SU-DHL-6 (cell line): ENCODE data around the gene FGF1.

Experiments used
- EZH2phosphoT487 ChIP-seq: fragments of 200-600 bp; sonication (generic), shearing (Covaris generic); conservative IDR thresholded peaks from 2 replicates; pipeline ENCODE4 v1.6.1; 2018; ENCODE audit warnings: mild to moderate bottlenecking, antibody characterized with exemption, low read length, moderate library complexity, mixed read lengths
- TF ChIP-seq, protein P1 (sequence below): fragments of 200-600 bp; sonication (generic); IDR thresholded peaks from one replicate; pipeline ENCODE4 v1.5.1; 2017; ENCODE audit warnings: antibody characterized with exemption, mild to moderate bottlenecking, low read length, moderate library complexity; ENCODE audit not compliant: insufficient read depth, poor library complexity, severe bottlenecking

DNA sequence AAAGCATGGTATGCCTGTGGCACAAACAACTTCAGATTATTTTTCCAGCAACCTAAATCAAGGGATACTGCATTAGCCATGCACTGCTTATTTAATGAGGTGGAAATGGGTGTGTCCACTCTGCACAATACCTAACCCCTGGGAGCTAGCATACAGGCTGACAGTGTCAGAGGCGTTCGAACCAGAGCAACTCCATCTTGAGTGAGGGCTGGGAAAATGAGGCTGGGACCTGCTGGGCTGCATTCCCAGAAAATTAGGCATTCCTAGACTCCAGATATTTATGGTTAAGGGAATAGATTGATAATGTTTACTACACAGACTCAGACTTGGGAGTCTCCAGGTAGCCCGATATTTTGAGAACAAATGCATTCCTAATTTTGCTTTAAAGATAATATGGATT is 2.8 kb downstream of the FGF1 start:
- TF ChIP-seq, protein P1, sequence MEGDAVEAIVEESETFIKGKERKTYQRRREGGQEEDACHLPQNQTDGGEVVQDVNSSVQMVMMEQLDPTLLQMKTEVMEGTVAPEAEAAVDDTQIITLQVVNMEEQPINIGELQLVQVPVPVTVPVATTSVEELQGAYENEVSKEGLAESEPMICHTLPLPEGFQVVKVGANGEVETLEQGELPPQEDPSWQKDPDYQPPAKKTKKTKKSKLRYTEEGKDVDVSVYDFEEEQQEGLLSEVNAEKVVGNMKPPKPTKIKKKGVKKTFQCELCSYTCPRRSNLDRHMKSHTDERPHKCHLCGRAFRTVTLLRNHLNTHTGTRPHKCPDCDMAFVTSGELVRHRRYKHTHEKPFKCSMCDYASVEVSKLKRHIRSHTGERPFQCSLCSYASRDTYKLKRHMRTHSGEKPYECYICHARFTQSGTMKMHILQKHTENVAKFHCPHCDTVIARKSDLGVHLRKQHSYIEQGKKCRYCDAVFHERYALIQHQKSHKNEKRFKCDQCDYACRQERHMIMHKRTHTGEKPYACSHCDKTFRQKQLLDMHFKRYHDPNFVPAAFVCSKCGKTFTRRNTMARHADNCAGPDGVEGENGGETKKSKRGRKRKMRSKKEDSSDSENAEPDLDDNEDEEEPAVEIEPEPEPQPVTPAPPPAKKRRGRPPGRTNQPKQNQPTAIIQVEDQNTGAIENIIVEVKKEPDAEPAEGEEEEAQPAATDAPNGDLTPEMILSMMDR: no peak
- TF ChIP-seq EZH2phosphoT487: no peak
